Kidney (tissue), 14 donors: Measurements from ENCODE around the gene QSOX2. TPM values are rescaled to one million over a fixed set of nuclear protein-coding genes. Genes with fewer than 3 reads are reported as not detected.

ENCODE experiments used
- DNase-seq, 5 donors: peaks; one replicate each; pipeline ENCODE4 v3.0.0-alpha.2; 2013 to 2020
- FAIRE-seq: peaks from 2 replicates; lab custom pipeline; 2012; peaks lifted over from hg19 to GRCh38; lab: Jason Lieb, UNC
- H3K27ac ChIP-seq, 2 donors: one replicate each; pipeline ENCODE4 v1.7.0; 2013; ENCODE audit warnings: low read depth in 2 of 2, low read length in 2 of 2, inconsistent platforms in 1 of 2
- H3K27me3 ChIP-seq: one replicate; pipeline ENCODE4 v1.7.1; 2013; ENCODE audit warnings: low read length, inconsistent platforms; ENCODE audit not compliant: control insufficient read depth, insufficient read depth
- H3K36me3 ChIP-seq, 3 donors: one replicate each; pipeline versions ENCODE4 v1.7.0 to v1.7.1; 2013; ENCODE audit warnings: low read length in 3 of 3, control low read depth in 1 of 3, inconsistent platforms in 1 of 3; ENCODE audit not compliant: insufficient read depth in 3 of 3, control insufficient read depth in 2 of 3
- H3K4me1 ChIP-seq, 3 donors: one replicate each; pipeline versions ENCODE4 v1.7.0 to v1.7.1; 2013; ENCODE audit warnings: low read length in 3 of 3, inconsistent platforms in 1 of 3, low read depth in 1 of 3; ENCODE audit not compliant: control insufficient read depth in 2 of 3, insufficient read depth in 2 of 3
- H3K4me3 ChIP-seq, 3 donors: one replicate each; pipeline versions ENCODE4 v1.7.0 to v1.8.1; 2013; ENCODE audit warnings: low read length in 3 of 3, control low read depth in 1 of 3, inconsistent platforms in 1 of 3
- H3K9ac ChIP-seq, 3 donors: one replicate each; pipeline versions ENCODE4 v1.7.0 to v1.7.1; 2013; ENCODE audit warnings: low read length in 3 of 3, control low read depth in 1 of 3, inconsistent platforms in 1 of 3
- H3K9me3 ChIP-seq, 3 donors: one replicate each; pipeline versions ENCODE4 v1.7.0 to v1.7.1; 2013; ENCODE audit warnings: low read length in 3 of 3, control low read depth in 1 of 3, inconsistent platforms in 1 of 3; ENCODE audit not compliant: control insufficient read depth in 2 of 3, insufficient read depth in 1 of 3
- CTCF ChIP-seq: IDR thresholded peaks from 3 replicates; pipeline ENCODE4 v1.5.1; 2012; ENCODE audit warnings: mild to moderate bottlenecking, moderate library complexity, borderline replicate concordance; ENCODE audit not compliant: insufficient read depth; ENCODE audit errors: extremely low read depth
- intact Hi-C: fragments of 100-400 bp; cut with DNase I; formaldehyde crosslinking; loops from one replicate; pipeline ENCODE4 v1.11.1; 2022
- polyA plus RNA-seq: library from polyadenylated mRNA; stranded (reverse); fragments of 350-450 nt; fragmentation: Illumina TruSeq; extraction: RNeasy Lipid Tissue Mini Kit (QIAGEN cat#74804); gene quantifications from one replicate; pipeline ENCODE4 v1.2.3, GENCODE V29; 2014; ENCODE audit warnings: low read depth, low replicate concordance; ENCODE audit not compliant: insufficient read depth
- total RNA-seq: library from RNA; stranded (reverse); fragmentation: NEBNext Ultra II Directional; extraction: Animal tissue kit (Norgen Biotek cat#: 25700); gene quantifications from one replicate; pipeline ENCODE4 v1.2.1, GENCODE V29; 2021
- donor health status: control.
- donor health status: control.
- donor health status: control.
- donor health status: control.
- donor health status: control.
- donor health status: DM: yes; HTN: yes; CAD: no.
- donor health status: Normal renal cell carcinoma (clear cell type).

QSOX2 gene
- total and polyA plus RNA-seq, 2 donors from 2014 or later = 4.0 to 10.1 TPM

DNA sequence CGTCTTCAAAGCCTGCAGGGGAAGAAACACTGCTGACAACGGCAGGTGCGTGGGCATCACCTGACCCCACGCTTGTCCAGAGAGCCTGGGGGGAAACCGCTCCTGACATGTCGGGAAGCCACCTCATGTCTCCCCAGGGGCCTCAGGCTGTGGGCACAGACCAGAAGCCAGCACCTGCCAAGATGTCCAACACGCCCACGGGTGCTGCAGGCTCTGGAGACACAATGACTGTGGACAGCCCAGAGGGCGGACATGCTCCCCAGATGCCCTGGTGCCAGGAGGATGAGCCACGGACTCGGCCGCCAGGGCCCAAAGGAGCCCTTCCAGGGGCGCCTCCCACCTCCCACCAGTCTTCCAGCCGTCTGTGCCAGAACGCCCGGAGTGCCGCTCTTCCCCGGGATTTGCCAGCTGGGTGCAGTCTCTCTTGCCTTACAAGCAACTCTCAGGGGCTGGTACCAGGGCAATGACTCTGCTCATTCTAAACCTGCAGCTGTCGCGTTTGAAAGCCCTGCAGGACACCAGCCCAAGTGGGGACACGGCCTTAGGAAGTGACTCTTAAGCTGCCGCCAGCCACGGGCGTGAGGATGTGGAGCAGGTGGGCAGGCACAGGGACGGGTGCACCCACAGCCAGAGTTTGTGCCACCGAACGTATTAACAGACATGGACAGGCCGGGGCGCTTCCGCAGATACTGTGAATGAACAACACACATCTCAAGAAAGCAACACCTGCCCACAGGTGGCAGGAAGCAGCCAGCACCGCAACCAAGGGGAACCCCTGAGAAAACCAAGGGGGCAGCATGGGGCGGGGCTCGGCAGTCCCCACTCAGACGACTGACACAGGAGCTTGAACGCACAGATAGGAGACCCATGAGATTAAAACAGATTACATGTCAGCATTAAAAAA lies 33.9 kb downstream of the QSOX2 start:
- no peak for TF ChIP-seq CTCF
- no peak for DNase-seq
- intact Hi-C loops = no loop called here
- Histone ChIP-seq H3K27ac (no peak overlapping the region), H3K9ac (no peak overlapping the region), H3K36me3 (peaks cover 0 to 10% (median 8%) of the 10 kb centered on the region in 3 donors), H3K27me3 (no peaks in the 10 kb centered on the region), H3K4me3 (no peak overlapping the region), H3K9me3 (no peaks in the 10 kb centered on the region), H3K4me1 (no peaks in the 10 kb centered on the region)
- no peak for FAIRE-seq

GRCh38 chr9:136211006-136211405 lies 34.6 kb downstream of the QSOX2 start:
- DNase-seq (no peak), FAIRE-seq (no peak)
- Histone ChIP-seq H3K36me3 (peaks cover 0 to 10% (median 8%) of the 10 kb centered on the region in 3 donors), H3K9me3 (no peaks in the 10 kb centered on the region), H3K9ac (no peak overlapping the region), H3K4me3 (no peak overlapping the region), H3K27me3 (no peaks in the 10 kb centered on the region), H3K4me1 (no peaks in the 10 kb centered on the region), H3K27ac (no peak overlapping the region)
- no peak for TF ChIP-seq CTCF
- intact Hi-C loops = no loop called here

DNA sequence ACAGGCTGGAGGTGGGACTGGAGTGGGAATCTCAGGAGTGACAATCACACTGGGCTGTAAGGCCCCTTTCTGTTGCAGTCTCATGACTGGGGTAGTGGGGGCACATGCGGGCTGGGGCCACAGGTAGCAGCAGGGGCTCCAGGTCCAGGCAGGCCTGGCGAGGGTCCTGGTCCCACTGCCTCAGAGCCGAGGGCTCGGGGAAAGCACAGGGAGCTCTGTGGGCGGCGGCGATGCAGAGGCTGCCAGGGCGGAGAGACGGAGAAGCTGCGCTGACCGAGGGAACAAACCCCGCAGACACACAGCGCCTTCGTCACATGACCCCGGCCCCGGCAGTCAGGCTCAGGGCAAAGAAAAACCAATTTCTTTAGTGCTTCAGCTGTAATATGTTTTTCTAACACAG lies 35.3 kb downstream of the QSOX2 start:
- Histone ChIP-seq H3K9ac (no peak overlapping the region), H3K4me1 (no peaks in the 10 kb centered on the region), H3K27me3 (no peaks in the 10 kb centered on the region), H3K4me3 (no peak overlapping the region), H3K27ac (no peak overlapping the region), H3K36me3 (peaks cover 0 to 10% (median 5%) of the 10 kb centered on the region in 3 donors), H3K9me3 (no peaks in the 10 kb centered on the region)
- intact Hi-C loops = no loop called here
- DNase-seq (no peak), FAIRE-seq (no peak)
- no peak for TF ChIP-seq CTCF
